Activated CD8-positive, alpha-beta memory T cell treated with anti-CD3 and anti-CD28 coated beads for 24 hours (primary cell): ENCODE data around the gene ANKH.
A peak's percentile ranks its signal among the peaks of the same experiment; 100 is the strongest.
"Not testable (repeated sequence)": the region's sequence is repeated elsewhere in the genome, so short reads cannot be mapped to it uniquely, and the experiment has no call there.

Experiments used
- DNase-seq: peaks from one replicate; pipeline ENCODE4 v3.0.0-alpha.2; 2020

ANKH gene

GRCh38 chr5:14871214-14872069 lies at the start of gene ANKH:
TSS of gene ANKH (minus strand) at chr5:14871778. CDS start at chr5:14871447, 331 bp downstream.
- peak; percentile 89 for DNase-seq

- DNase-seq: no peak
Observed at GRCh38 chr5:14920121-14920520, 48.5 kb upstream of the ANKH start.

- not testable (repeated sequence) for DNase-seq
Observed at GRCh38 chr5:14919106-14919505, 47.5 kb upstream of the ANKH start.

- no peak for DNase-seq
Observed at GRCh38 chr5:14917719-14918118, 46.1 kb upstream of the ANKH start.

GRCh38 chr5:14915291-14915952 lies 43.8 kb upstream of the ANKH start:
- no peak for DNase-seq

GRCh38 chr5:14914623-14915260 lies 43.2 kb upstream of the ANKH start:
- DNase-seq: no peak

DNA sequence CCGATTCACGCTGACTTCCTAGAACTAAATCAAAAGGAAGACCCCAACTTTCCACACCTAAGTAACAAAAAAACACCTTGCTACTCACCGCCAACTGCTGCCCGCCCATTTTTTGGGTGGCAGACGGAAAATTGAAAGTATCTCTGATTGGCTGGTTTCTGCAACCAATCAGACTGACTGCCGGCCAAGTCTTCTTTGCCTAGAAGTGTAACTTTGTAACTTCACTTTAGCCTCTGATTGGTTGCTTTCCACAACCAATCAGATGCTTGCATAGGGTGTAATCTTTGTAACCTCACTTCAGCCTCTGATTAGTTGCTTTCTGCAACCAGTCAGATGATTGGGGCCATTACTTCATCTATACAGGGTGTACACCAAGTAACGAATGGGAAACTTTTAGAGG lies 42.6 kb upstream of the ANKH start:
- DNase-seq: no peak

GRCh38 chr5:14913096-14913495 lies 41.5 kb upstream of the ANKH start:
- DNase-seq: no peak

DNA sequence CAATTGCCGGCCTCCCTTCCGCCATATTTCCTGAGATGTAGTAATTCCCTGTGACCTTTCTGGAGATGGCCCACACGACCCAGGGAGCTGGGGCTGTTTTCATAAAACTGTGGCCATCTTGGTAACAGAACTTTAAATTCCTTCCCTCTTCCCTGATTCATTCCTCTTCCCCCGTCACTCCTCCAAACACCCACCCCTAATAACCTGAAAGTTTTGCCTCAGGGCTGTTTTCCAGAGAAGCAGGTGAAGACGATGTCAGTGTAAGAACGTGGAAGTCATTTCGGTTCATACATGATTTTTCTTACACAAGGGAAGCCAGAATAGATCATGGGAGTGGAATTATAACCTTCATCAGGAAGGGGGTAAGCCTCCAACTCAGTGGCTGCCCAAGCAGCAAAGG lies 40.6 kb upstream of the ANKH start:
- DNase-seq: no peak

- no peak for DNase-seq
Observed at GRCh38 chr5:14909369-14909768, 37.8 kb upstream of the ANKH start.

- DNase-seq: no peak
Observed at GRCh38 chr5:14908172-14908571, 36.6 kb upstream of the ANKH start.

GRCh38 chr5:14906628-14907027 lies 35.0 kb upstream of the ANKH start:
- no peak for DNase-seq

GRCh38 chr5:14902826-14903560 lies 31.4 kb upstream of the ANKH start:
- DNase-seq: no peak

DNA sequence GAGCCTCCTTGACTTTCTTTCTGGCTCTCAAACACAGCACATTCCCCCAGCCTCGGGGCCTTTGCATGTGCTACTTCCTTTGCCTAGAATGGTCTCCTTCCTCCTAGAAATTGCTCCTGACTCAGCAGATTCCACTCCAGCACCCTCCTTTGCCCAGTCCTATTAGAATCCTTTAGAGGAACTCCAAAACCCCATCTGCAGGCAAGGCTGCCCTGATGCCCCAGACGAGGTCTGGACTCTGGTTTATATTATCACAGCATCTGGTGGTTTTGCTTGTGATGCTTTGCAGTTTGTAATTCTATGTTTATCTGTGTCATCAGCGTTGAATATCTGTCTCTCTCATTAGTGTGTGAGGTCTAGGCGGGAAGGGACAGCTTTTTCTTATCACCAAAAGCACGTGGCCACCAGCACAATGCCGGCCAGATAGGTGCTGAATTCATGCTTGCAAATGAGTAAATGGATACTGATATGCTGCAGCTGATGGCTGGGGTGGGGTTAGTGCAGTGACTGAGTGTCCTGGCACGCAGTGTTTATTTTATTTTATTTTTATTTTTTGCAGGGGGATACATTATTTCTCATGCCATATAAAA lies 30.0 kb upstream of the ANKH start:
- no peak for DNase-seq

GRCh38 chr5:14900693-14901461 lies 29.3 kb upstream of the ANKH start:
- no peak for DNase-seq

DNA sequence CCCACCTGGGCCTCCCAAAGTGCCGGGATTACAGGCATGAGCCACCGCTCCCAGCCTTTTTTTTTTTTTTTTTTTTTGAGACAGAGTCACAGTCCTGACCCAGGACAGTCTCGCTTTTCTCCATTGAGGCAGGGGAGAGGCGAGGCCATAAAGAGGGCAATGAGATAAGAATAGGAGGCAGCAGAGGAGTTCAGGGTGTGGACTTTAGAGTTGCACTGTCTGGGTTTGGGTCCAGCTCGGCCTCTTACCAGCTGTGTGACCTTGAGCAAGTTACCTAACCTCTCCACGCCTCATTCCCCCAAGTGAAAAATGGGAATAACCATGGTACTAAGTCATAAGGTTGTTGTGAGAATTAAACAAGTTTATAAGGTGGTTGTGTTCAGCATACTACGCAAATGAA lies 24.6 kb upstream of the ANKH start:
- DNase-seq: no peak

DNA sequence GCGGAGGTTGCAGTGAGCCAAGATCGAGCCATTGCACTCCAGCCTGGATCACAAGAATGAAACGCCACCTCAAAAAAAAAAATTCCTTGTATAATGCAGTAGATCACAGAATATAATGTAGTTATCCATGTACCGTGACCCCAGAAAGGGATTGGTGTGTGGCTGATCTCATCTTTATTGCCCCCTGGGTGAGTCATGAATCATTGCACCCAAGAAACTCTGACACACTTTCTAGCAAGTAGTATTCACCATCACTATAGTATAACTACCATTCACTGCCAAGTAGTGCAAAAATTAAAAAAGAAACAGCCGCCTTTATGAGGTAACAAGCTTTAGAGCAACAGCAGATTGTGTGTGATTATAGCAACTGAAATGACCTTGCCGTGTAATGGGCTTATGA lies 23.7 kb upstream of the ANKH start:
- no peak for DNase-seq

DNA sequence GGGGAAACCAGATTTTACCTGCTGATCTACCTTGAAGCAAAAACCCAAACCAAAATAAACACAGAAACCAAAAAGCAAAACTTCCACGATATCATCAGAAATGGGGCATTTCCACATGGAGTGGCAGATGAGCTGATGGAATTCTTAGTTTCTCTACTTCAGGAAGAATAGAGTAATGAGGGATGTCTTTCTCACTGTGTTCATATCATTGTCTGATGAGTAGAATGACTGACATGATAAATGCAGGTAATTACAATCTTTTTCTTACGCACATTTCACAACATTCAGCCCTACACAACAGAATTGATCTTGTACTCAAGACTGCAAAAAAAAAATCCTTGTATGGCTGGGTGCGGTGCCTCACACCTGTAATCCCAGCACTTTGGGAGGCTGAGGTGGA lies 23.2 kb upstream of the ANKH start:
- DNase-seq: no peak

GRCh38 chr5:14893381-14893780 lies 21.8 kb upstream of the ANKH start:
- DNase-seq: no peak

- no peak for DNase-seq
Observed at GRCh38 chr5:14890846-14891245, 19.3 kb upstream of the ANKH start.

GRCh38 chr5:14884062-14884612 lies 12.6 kb upstream of the ANKH start:
- no peak for DNase-seq
